NCI-H510A (cell line): Measurements from ENCODE around the gene MLIP.
"Not testable (repeated sequence)": the region's sequence is repeated elsewhere in the genome, so short reads cannot be mapped to it uniquely, and the experiment has no call there.

ENCODE experiments used
- DNase-seq: peaks from one replicate; lab custom pipeline; 2025; lab: John Stamatoyannopoulos, UW

Gene MLIP

DNA sequence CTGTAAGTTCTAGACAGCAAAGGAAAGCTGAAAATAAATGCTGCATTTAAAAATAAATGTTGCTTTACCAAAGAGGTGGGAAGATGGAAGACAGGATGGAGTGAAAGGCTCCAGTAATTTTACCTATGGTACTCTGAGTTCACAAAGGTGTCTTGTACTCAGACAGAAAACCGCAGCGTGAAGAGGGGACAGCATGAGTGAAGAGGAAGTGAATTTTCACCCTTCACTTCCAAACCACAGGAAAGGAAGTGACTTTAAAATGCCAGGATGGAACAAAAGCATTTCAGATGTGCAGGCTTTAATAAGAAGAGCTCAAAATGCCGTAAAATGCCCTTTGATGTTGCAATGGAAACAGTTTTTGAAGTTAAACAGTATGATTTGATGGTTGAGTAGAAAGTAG lies 105.8 kb downstream of the MLIP start:
- no peak for DNase-seq

- no peak for DNase-seq
Observed at GRCh38 chr6:54222217-54222616, 111.0 kb downstream of the MLIP start.

- no peak for DNase-seq
Observed at GRCh38 chr6:54232703-54233102, 121.5 kb downstream of the MLIP start.

DNA sequence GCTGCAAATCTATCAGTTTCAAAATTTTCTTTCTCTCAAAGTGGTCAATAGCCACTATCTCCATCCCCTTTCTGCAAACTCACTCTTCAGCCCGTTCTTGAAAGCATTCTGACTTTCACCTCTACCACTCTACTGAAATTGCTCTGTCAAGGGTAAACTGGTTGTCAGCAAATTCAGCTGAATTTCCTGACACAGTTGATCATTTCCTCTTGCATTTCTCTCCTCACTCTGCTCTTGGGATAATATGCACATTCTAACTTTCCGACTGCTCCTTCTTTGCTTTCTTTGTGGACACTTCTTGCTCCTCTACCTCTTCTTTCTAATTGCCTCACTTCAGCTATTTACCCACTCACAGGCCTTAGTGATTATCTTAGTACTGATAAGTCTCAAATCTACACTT lies 123.3 kb downstream of the MLIP start:
- DNase-seq, result no peak

- DNase-seq, result no peak
Observed at GRCh38 chr6:54236984-54237383, 125.7 kb downstream of the MLIP start.

DNA sequence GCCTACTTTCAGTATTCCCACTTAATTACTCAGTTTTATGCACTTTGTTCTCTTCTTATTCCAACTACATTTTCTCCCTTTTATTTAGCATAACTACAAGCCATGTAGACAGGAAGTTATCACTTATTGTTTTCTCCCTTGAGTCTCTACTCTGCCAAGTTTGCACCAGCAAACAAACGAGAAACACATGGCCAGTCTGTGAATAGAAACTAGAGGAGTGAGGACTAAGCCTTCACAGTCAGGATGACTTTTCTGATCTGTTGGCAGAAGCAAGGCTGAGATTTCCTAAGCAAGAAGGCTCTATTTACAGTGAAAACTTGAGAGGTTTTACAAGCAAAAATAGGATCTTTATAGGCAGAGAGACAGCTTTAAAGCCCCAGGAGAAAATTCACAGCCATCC lies 127.2 kb downstream of the MLIP start:
- DNase-seq, result no peak

DNA sequence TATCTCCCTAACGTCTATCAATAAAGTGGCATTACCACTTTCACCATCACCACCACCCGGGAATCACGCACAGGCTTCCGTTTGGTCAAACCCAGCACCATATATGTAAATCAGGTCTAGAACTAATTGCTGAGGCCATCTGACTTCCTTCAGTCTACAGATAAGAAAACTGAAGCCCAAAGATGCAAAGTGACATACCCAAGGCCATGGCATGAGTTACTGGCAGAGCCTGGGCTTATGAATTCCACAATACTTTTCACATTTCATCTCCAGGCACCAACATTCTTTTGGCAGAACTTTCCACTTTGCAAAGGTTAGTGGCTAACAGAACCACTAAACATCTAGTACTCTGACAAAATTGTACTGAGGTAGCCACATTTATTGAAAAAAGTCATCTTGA lies 132.5 kb downstream of the MLIP start:
- DNase-seq, result no peak

DNA sequence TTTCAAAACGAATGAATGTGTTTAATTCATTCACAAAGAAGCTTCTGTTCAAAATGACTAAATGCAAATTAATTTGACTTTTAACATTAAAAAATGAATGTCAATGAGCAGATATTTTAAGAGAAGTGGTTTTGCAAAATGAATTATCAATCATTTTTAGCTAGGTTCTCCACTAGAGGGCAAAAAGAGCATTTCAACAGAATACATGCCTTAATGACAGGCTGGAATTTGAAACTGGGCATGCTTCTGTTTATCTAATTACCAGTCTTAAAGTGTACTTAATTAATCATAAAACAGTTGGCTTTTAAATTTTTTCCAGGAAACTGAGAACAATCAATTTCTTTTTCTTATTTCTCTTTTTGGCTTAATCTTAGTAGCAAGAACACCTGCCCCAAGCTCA lies 133.2 kb downstream of the MLIP start:
- DNase-seq, result no peak

GRCh38 chr6:54245265-54245664 lies 134.0 kb downstream of the MLIP start:
- no peak for DNase-seq

DNA sequence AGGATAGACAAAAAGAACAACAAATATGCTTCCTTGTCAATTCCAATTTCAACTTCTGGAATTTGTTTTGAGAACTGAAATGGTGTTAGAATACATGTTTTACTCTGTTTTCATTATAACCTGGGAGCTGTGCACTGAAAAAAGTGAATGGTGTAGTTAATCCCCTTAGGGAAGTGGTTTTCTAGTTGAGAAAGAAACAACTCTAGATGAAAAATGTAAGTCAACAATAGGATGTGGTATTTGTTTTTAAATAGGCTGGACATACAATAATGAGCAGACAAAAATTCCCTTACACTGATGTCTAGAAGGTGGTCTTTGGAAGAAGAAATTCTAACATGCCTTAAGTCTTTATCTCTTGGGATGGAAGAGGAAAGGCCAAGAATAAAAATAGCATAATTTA lies 137.1 kb downstream of the MLIP start:
- DNase-seq, result no peak

GRCh38 chr6:54248994-54249393 lies 137.8 kb downstream of the MLIP start:
- no peak for DNase-seq

GRCh38 chr6:54249812-54250211 lies 138.6 kb downstream of the MLIP start:
- not testable (repeated sequence) for DNase-seq

GRCh38 chr6:54252496-54252895 lies 141.3 kb downstream of the MLIP start:
- no peak for DNase-seq

DNA sequence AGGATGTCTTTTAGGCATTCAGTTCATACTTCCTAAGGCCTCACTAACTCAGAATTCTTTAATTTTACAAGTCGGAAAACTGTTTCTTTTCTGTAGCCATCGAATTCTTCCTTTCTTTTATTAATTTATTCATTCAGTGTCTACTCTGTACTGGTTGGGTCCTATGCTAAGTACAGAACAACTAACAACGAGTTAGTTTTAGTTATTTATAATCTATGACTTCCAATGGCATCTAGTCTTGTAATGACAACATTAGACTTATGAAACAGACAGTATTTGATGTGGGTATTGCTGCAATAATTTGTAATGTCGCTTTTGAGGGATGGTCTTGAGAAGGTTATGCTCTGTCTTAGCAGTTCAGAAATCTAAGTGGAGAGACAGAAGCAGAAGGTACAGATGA lies 141.7 kb downstream of the MLIP start:
- no peak for DNase-seq

DNA sequence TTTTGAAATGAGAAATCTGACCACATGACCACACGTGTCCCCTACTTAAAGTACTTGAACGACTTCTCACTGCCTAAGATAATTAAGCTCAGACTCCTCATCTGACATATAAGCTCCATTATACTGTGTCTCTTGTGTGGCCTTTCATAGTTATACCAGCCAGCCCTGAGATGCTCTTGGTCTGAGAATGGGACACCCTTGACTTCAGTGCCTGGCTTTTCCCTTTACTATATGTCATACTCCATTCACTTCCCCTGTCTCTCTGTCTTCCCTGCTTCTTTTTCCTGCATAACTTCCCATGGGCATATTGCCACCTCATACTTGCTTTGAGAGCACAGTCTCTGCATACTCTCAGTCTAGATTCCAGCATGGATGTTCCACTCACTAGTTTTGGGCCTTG lies 143.6 kb downstream of the MLIP start:
- DNase-seq, result no peak

DNA sequence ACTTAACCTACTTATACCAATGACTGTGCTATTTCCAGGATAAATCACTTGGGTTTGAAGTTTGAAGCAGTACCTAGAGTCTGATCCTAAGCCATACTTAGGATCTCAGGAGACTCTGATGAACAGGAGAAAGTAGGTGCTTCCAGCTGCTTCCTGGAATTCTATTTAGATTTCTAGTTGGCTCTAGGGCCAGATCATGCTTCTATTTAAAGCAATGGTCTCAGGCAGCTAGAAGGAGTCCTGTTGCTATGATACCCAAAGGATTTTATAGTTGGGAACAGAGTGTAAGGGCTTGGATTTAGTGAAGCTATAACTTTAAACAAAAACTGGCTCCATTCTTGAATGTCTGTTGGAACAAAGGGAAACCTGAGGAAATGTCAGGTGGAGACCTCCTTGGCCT lies 144.6 kb downstream of the MLIP start:
- DNase-seq, result no peak

DNA sequence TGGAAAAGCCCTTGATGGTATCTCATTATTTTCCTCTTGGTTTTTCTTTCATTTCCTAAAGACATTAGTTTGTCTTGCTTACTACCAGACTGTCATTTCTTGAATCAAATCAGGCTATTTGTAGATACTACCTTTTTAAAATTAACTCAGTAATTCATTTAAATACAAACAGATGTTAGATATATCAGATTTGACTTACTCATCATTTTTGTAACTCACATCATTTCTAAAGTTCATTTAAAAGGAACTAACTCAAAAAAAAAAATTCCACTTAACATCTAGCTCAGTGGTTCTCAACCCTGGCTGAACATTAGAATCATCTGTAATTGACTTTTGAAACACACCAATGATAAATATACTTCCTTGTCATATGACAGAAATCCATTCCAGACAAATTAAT lies 148.8 kb downstream of the MLIP start:
- DNase-seq, result no peak

DNA sequence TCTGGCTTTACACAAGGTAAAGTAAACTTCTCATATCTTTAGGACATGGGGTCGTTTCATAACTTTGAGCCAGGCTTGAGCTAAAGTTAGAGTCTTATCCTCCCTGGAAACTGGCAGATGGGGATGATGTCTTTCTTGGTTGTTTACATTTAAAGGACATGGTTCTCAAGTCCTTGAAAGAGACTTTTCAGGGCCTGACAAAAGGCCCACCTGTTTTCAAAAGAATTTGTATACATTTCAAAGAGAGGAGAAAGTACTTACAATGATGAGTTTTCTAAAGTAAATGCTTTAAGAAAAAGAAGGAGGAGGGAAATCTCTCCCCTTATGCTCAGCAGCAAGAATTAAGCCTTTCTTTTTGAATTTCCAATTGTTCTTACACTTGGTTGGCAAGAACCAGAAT lies 151.3 kb downstream of the MLIP start:
- DNase-seq, result no peak

GRCh38 chr6:54262971-54263370 lies 151.7 kb downstream of the MLIP start:
- no peak for DNase-seq

DNA sequence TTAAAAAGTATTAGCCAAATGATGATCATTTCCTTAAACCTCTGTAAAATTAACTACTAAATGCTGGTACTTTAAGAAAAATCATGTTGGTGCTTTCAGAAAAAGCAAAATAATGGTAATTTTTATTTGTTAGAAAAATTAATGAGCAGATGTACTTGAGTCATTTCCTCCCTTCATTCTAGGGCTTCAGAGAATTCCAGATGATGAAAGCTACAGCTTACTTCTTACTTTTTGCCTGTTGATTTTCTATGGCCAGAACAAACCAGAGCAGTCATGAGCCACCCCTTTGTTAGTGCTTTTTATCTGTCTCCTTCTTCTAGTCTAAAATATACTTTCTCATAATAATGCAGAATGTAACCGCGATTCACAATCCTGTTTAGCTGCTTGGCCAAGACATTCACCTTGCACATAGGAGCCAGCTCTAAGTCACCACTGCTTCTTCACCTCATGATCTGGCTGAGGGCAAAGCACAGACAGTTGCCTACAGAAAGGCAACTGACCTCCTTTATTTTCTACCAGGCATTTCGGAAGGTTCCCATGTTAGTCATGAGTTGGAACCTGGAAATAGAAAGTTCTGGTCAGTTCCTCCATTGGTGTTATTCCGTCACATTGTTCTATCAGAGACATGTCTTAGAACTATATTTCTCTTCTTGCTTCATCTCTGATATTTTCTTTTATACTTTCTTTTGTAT lies 153.5 kb downstream of the MLIP start:
- no peak for DNase-seq

DNA sequence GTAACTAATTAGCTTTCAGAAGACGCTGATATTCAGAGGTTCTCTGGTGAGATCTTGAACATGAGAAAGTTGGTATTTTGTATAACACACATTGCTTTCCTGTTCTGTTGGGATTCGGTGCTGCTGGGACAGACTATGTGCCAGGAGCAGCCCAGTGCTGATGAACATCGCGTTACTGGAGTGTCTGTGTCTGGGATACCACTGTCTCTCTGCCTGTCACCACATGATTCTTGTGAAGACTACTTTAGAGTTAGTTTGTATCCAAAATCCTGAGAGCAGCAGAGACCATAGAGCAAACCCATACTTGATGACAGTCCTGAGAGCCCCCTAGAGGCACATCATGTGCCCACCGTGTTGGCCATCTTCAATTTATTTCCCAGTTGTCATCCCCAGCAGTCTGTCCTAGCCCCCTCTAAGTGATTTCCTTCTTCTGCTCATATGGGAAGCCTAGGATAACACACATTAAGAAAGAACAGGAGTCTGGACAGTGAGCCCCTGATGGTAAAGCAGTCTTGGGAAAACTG lies 155.2 kb downstream of the MLIP start:
- no peak for DNase-seq

GRCh38 chr6:54267798-54268197 lies 156.6 kb downstream of the MLIP start:
- DNase-seq, result peak; percentile 32

DNA sequence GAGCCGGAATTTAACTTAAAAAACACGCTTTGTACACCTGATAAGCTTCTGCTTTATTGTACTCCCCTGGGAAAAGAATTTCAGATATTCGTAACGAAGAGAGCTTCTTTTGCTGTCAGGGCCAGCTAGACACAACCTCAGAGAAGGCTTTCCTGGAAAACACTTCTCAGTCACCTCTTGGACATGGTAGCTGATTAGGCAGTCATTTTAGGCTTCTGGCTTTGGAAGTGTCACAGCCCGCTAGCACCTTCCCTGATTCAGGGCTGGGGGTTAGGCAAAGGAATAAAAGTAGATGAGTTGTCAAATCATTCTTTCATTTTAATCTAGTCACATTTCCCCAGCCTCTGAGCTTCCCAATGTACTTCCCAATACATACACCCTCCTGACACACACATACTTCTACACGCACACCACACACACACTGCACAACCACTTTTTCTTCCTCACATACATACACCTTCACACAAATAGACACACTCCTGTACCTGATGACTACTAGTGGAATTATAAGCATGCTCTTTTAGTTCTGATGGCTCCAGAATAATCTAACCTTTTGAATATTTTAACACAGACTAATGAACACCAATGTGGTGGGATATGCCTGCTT lies 162.1 kb downstream of the MLIP start:
- DNase-seq, result no peak

- DNase-seq, result no peak
Observed at GRCh38 chr6:54274383-54274782, 163.1 kb downstream of the MLIP start.
